Ishikawa (cell line): ENCODE measurements around the gene MATN1.

ENCODE experiments used
- CEBPB ChIP-seq: IDR thresholded peaks from 2 replicates; pipeline ENCODE4 v1.6.1; 2012
- EGR1 ChIP-seq: IDR thresholded peaks from 2 replicates; pipeline ENCODE4 v1.6.1; 2012
- NFIC ChIP-seq: IDR thresholded peaks from 2 replicates; pipeline ENCODE4 v1.6.1; 2012
- TAF1 ChIP-seq: IDR thresholded peaks from 2 replicates; pipeline ENCODE4 v1.6.1; 2012; ENCODE audit warnings: low read depth, mild to moderate bottlenecking
- TF ChIP-seq, protein P1 (sequence below): IDR thresholded peaks from 2 replicates; pipeline ENCODE4 v1.6.1; 2012

DNA sequence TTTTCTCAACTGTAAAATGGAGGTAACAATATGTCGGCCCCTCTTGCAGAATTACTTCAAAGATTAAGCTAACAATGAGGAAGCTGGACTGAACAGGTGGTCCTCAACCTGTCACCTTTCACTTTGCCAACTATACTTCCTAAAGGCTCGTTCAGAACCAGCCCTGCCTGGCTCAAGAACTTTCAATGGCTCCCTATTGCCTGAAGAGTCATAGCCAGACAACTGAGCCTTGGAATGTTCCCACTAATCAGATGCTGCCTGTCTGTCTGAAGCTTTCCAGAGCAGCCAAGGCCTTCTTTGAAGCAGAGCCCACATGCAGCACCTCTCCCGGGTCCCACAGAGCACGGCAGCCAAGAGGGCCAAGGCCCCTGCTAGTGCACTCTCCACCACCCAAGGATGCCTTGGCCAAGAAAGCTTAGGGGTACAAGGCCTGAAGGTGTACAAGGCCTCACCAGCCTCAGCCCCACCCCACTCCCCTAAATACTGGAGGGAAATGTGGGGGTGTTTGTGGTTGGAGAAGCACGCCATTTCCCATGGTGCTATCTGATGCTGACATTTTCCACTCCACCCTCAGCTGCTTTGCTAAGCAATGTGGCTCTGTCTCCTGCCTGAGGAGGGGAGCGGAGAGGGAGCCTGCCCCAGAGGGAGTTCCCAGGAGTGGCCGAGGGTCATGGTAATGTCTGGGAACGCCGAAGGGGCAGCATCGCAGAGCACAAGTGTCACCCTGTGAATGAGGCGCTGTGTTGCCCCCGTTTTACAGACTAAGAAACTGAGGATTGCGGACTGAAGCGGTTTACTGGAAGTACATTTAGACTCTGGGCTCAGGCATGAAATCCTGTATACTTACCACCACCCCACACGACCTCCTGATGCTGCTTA lies 42.4 kb upstream of the MATN1 start:
- TF ChIP-seq, protein P1, sequence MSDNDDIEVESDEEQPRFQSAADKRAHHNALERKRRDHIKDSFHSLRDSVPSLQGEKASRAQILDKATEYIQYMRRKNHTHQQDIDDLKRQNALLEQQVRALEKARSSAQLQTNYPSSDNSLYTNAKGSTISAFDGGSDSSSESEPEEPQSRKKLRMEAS = no peak
- TF ChIP-seq NFIC = no peak
- no peak for TF ChIP-seq TAF1
- TF ChIP-seq CEBPB = no peak
- no peak for TF ChIP-seq EGR1
